Duodenal mucosa (tissue), 2 donors: Measurements from ENCODE around the gene CDK17.
A peak's percentile ranks its signal among the peaks of the same experiment; 100 is the strongest.
"Not testable (repeated sequence)": the region's sequence is repeated elsewhere in the genome, so short reads cannot be mapped to it uniquely, and the experiment has no call there.

Experiments
- H3K27ac ChIP-seq: one replicate; pipeline ENCODE4 v1.7.0; 2013; ENCODE audit warnings: low read depth, low read length
- H3K27me3 ChIP-seq, 2 donors: one replicate each; pipeline ENCODE4 v1.7.0; 2013; ENCODE audit warnings: low read length in 2 of 2, control low read depth in 1 of 2; ENCODE audit not compliant: insufficient read depth in 2 of 2, control insufficient read depth in 1 of 2
- H3K36me3 ChIP-seq, 2 donors: one replicate each; pipeline ENCODE4 v1.7.0; 2013; ENCODE audit warnings: low read length in 2 of 2, control low read depth in 1 of 2; ENCODE audit not compliant: insufficient read depth in 2 of 2, control insufficient read depth in 1 of 2
- H3K4me1 ChIP-seq, 2 donors: one replicate each; pipeline ENCODE4 v1.7.0; 2013; ENCODE audit warnings: low read length in 2 of 2, control low read depth in 1 of 2; ENCODE audit not compliant: insufficient read depth in 2 of 2, control insufficient read depth in 1 of 2
- H3K4me3 ChIP-seq, 2 donors: one replicate each; pipeline ENCODE4 v1.7.0; 2013; ENCODE audit warnings: low read length in 2 of 2, low read depth in 1 of 2
- H3K9ac ChIP-seq, 2 donors: one replicate each; pipeline ENCODE4 v1.7.0; 2013; ENCODE audit warnings: low read length in 2 of 2, low read depth in 1 of 2
- H3K9me3 ChIP-seq, 2 donors: one replicate each; pipeline ENCODE4 v1.7.0; 2013; ENCODE audit warnings: low read length in 2 of 2, control low read depth in 1 of 2; ENCODE audit not compliant: control insufficient read depth in 1 of 2

CDK17 gene

GRCh38 chr12:96402522-96402921 is 2.3 kb upstream of the CDK17 start:
- H3K4me1 ChIP-seq, result peaks cover 11 to 17% of the 10 kb centered on the region in 2 donors
- H3K9me3 ChIP-seq, H3K9ac ChIP-seq, H3K27me3 ChIP-seq, H3K36me3 ChIP-seq, H3K4me3 ChIP-seq, H3K27ac ChIP-seq: not testable (repeated sequence)

- Histone ChIP-seq H3K36me3 (no peaks in the 10 kb centered on the region), H3K4me1 (peaks cover 14 to 21% of the 10 kb centered on the region in 2 donors), H3K4me3 (peak overlapping the region in 1 of 2 donors; percentile 96), H3K9me3 (no peaks in the 10 kb centered on the region), H3K27ac (no peak overlapping the region), H3K27me3 (no peaks in the 10 kb centered on the region), H3K9ac (no peak overlapping the region)
Observed at GRCh38 chr12:96402061-96402460, 1.8 kb upstream of the CDK17 start.

GRCh38 chr12:96401076-96401871 is 1.0 kb upstream of the CDK17 start:
- Histone ChIP-seq H3K9me3 (no peaks in the 10 kb centered on the region), H3K27ac (peak overlapping the region; percentile 85), H3K4me1 (peaks cover 16 to 22% of the 10 kb centered on the region in 2 donors), H3K4me3 (peak overlapping the region; percentile 81 to 96), H3K27me3 (no peaks in the 10 kb centered on the region), H3K9ac (peak overlapping the region; percentile 73 to 87), H3K36me3 (no peaks in the 10 kb centered on the region)

- H3K27ac ChIP-seq, result peak overlapping the region; percentile 85
- peak overlapping the region; percentile 81 to 96 for H3K4me3 ChIP-seq
- H3K9me3 ChIP-seq, result no peaks in the 10 kb centered on the region
- H3K36me3 ChIP-seq, result no peaks in the 10 kb centered on the region
- peak overlapping the region; percentile 73 to 87 for H3K9ac ChIP-seq
- peaks cover 22 to 27% of the 10 kb centered on the region in 2 donors for H3K4me1 ChIP-seq
- no peaks in the 10 kb centered on the region for H3K27me3 ChIP-seq
Observed at GRCh38 chr12:96400631-96401075, 414 bp upstream of the CDK17 start.

- H3K27ac ChIP-seq, result peak overlapping the region; percentile 99
Observed at GRCh38 chr12:96399120-96399918, 920 bp downstream of the CDK17 start.

GRCh38 chr12:96398424-96399119 is 1.7 kb downstream of the CDK17 start:
- no peaks in the 10 kb centered on the region for H3K27me3 ChIP-seq
- H3K36me3 ChIP-seq, result no peaks in the 10 kb centered on the region
- no peaks in the 10 kb centered on the region for H3K9me3 ChIP-seq
- peak overlapping the region; percentile 87 to 98 for H3K9ac ChIP-seq
- peak overlapping the region; percentile 96 to 99 for H3K4me3 ChIP-seq
- peaks cover 27 to 30% of the 10 kb centered on the region in 2 donors for H3K4me1 ChIP-seq
- peak overlapping the region; percentile 99 for H3K27ac ChIP-seq

More at GRCh38 chr12:96399120-96399918, 920 bp downstream of the CDK17 start:
- no peaks in the 10 kb centered on the region for H3K36me3 ChIP-seq
- peak overlapping the region; percentile 96 to 99 for H3K4me3 ChIP-seq
- no peaks in the 10 kb centered on the region for H3K27me3 ChIP-seq
- peaks cover 27 to 30% of the 10 kb centered on the region in 2 donors for H3K4me1 ChIP-seq
- H3K9me3 ChIP-seq, result no peaks in the 10 kb centered on the region
- peak overlapping the region; percentile 87 to 98 for H3K9ac ChIP-seq

GRCh38 chr12:96397756-96398423 is 2.3 kb downstream of the CDK17 start:
- Histone ChIP-seq H3K27me3 (no peaks in the 10 kb centered on the region), H3K9me3 (no peaks in the 10 kb centered on the region), H3K4me3 (peak overlapping the region; percentile 96 to 99), H3K36me3 (no peaks in the 10 kb centered on the region), H3K27ac (no peak overlapping the region), H3K9ac (peak overlapping the region in 1 of 2 donors; percentile 87), H3K4me1 (peaks cover 27 to 30% of the 10 kb centered on the region in 2 donors)

- H3K27ac ChIP-seq, result no peak overlapping the region
Observed at GRCh38 chr12:96396914-96397313, 3.3 kb downstream of the CDK17 start.

GRCh38 chr12:96396209-96396608 is 4.0 kb downstream of the CDK17 start:
- H3K4me1 ChIP-seq, result peaks cover 21 to 25% of the 10 kb centered on the region in 2 donors
- no peaks in the 10 kb centered on the region for H3K27me3 ChIP-seq
- no peak overlapping the region for H3K27ac ChIP-seq
- no peaks in the 10 kb centered on the region for H3K36me3 ChIP-seq
- no peak overlapping the region for H3K4me3 ChIP-seq
- no peaks in the 10 kb centered on the region for H3K9me3 ChIP-seq
- no peak overlapping the region for H3K9ac ChIP-seq

More at GRCh38 chr12:96396914-96397313, 3.3 kb downstream of the CDK17 start:
- Histone ChIP-seq H3K4me3 (no peak overlapping the region), H3K4me1 (peaks cover 26 to 30% of the 10 kb centered on the region in 2 donors), H3K27me3 (no peaks in the 10 kb centered on the region), H3K36me3 (no peaks in the 10 kb centered on the region), H3K9me3 (no peaks in the 10 kb centered on the region), H3K9ac (no peak overlapping the region)
